ENCODE results near the gene CTDP1.

CTDP1 gene

GRCh38 chr18:79679552-79680099 is at the start of gene CTDP1:
Gene CTDP1, plus strand, starts transcription at chr18:79679803. Its CDS starts 145 bp downstream, at chr18:79679948.
- DNase-seq (ENCODE audit: low read depth), result peak; percentile 83

DNA sequence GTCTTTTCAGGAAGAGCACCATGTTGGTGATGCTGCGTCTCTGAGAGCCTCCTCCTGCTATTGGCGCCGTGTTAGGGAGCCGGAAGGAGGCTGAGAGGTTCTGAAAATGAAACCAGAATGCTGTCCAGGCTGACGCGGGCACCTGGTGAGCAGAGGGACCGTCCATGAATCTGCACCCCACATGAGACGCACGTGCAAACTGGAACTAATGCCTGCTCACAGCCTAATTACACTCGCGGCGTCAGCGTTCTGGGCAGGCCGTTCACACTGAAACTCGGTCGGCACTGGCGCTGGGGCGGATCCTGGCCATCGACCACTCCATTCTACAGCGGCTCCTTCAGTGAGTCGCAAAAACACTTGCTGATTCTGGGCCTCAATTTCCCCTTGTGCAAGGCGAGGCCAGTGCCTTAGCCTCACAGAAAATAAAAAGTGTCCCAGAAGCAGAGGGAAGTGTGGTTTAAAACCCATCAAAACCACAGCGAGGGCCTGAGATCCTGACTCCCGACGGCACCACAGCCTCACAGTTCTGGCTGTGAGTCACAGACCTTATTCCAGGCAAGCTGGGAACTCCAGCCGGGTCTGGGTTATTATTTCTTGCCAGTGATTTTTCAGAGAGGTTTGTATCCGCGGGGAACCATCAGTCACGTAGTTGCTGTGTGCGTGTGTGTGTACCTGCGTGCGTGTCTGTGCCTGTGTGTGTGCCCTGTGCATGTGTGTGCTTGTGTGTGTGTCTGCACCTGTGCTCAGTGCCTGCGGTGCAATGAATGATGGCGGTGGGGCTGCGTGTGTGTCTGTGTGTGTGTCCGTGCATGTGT is 49.1 kb upstream of the CTDP1 start:
- DNase-seq (ENCODE audit: low read depth), result no peak

GRCh38 chr18:79631096-79631507 is 48.5 kb upstream of the CTDP1 start:
- no peak for DNase-seq (ENCODE audit: low read depth)

- no peak for DNase-seq (ENCODE audit: low read depth)
Observed at GRCh38 chr18:79631761-79632446, 47.7 kb upstream of the CTDP1 start.

- no peak for DNase-seq (ENCODE audit: low read depth)
Observed at GRCh38 chr18:79632765-79633164, 46.8 kb upstream of the CTDP1 start.

DNA sequence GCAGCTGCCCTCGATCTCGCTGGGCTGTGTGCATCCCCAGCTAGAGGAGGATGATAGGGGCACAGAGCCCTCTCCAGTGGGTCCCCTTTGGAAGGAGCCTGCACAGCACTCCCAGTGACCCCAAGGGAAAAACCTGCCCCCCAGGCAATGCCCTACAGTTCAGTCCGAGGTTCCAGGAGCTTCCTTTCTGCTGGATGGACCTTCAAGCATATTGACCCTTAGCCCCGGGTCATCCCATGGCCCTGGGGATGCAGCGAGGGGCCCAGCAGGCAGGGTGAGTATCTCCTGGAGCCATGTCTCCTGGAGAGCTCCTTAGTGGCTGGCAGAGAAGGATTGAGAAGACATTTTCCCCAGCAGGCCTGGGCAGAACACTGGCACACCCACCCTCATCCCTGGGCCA is 45.4 kb upstream of the CTDP1 start:
- DNase-seq (ENCODE audit: low read depth), result no peak

DNA sequence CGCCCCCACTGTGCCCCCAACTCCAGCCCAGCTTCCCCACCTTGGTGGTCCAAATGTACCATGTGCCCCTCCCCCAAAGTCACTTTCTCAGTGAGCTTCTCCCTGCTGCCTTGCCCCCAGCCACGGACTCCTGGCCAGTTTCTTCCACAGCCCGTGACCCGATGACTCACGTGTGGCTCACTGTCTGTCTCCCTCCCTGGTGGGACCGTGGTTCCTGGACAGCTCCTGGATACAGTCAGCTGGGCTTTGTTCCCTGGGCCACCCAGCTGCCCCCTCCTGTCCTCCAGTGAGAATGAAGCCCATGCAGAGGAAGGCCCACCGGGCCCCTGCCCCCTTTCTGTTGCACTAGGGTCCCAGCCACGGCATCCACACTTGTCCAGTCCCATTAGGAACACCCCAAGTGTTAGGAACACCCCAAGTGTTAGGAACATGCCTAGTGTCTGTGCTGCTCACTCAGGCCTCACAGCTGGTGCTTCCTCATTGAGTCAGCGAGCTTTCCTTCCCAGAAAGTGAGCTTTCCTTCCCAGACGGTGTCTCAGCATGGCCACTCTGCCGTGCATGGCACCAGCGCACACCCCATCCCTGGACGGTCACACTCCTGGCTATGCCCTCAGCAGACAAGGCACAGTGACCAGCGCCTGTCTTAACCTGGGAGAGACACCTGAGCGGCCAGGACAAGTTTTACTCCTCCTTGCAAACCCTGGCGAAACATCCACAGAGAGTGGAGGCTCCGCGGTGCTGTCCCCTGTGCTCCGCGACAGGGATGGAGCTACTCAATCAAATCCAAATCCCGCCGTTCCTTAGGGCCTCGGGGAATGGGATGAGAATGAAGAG is 44.8 kb upstream of the CTDP1 start:
- DNase-seq (ENCODE audit: low read depth), result no peak

DNA sequence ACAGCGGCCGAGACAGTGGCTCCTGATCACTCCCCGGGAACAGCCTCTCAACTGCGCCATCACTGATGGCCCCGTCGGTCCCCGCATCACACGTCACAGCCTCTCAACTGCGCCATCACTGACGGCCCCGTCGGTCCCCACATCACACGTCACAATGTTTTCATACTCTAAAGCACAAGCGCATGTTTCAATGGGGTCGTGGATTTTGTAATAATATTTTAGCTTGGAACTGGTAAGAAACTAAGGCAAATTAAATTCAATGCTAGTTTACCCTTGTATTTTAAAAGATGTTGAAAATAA is 44.2 kb upstream of the CTDP1 start:
- no peak for DNase-seq (ENCODE audit: low read depth)

DNA sequence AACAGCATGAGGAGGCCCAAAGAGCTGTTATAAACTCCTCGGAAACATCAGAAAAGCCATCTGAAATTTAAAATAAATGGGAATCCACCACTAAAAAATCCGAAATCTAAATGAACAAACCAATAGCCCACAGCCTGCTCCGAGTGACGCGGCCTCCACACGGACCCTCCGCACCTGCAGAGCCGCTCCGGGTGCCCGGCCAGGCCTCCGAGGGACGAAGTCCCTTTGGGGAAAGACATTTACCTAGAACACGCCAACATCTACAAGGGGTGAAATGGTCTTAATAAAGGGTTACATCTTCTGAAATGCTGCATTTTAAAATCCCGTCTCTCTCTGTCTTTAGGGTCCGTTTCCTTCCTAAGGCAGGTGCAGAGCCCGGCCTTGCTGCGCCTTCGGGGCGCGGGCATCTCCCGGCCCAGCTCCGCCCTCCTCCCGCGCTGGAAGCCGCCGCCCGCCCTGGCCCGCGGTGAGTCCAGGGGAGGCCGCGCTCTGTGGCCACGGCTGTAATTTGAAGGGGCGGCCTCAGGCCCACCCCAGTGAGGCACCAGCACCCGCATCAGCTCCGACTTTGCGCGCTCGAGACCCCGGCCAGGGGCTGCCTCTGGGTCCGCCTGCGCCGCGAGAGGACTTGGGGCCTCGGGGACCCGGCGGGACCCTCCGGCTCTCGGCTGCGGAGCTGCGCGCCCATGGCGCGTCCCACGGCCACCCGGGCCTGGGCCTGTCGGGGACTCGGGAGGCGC is 42.3 kb upstream of the CTDP1 start:
- no peak for DNase-seq (ENCODE audit: low read depth)

DNA sequence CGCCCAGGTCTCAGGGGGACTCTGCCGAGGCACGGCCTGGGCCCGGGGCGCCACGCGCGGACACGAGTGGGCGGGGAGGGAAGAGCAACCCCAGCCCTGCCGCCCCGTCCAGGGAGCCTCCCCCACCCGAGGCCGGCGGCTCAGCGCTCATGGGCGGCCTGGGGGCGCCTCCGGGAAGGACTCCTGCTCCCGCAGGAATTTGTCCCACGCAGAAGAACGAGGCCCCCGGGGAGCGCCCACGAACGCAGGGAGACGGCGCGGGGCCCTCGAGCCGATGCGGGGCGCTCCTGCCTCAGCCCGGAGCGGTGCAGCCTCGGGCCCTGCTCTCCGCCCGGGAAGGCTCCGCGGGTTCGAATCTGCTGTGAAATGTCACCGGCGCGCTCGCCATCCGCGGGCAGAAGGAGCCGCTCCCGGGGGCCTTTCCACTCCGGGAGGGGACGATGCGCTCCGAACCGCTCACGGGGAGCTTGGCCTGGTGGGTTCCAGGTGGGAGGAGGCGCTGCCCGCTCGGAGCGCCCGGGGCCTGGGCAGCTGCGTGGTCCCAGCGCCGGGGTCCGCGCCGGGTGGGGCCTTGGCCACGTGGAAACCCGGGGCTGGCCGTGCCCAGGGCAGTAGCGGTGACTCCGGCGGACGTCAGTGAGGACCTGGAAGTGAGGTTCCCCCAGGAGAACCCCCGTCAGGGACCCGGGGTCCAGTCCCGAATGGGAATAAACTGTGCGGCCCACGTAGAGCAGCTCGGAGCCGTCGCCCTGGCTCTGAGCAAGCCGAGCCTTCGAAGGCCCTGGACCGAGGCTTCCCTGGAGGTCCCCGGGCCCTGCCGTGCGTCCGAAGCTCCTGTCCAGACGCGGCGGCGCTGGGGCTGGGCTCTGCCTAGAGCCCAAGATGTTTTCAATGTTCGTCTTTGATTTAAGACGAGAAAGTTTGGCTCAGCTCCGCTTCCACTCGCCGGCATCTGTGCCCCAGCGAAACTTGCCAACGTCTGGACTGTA is 41.4 kb upstream of the CTDP1 start:
- no peak for DNase-seq (ENCODE audit: low read depth)

- no peak for DNase-seq (ENCODE audit: low read depth)
Observed at GRCh38 chr18:79639072-79639829, 40.4 kb upstream of the CTDP1 start.

DNA sequence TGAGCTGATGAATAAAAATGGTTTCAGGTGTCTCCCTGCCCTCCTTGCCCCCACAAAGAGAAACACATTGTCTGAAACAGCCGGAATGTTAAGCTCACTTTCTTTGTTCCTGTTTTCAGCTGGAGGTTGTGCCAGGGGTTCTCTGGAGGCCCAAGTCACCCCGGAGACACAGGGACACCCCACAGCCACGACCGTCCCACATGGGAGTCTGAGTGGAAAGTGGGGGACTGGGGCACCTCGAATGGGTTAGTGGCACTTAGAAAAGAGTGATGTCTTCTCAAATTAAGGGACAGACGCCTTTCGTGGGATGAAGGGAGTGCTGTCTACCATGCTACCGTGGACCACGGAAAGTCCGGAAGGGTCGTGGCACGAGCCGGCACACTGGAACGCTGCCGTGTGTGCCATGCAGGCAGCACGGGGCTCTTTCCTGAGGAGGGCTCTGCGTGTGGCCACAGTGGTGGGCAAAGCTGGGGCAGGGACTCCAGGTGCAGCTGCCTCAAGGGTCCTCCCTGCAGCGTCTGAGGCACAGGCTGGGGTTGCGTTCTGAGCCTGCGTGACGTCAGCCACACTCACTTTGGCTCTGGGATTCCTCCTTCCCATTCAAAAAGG is 39.4 kb upstream of the CTDP1 start:
- no peak for DNase-seq (ENCODE audit: low read depth)

GRCh38 chr18:79640875-79641274 is 38.7 kb upstream of the CTDP1 start:
- no peak for DNase-seq (ENCODE audit: low read depth)

GRCh38 chr18:79641722-79642497 is 37.7 kb upstream of the CTDP1 start:
- no peak for DNase-seq (ENCODE audit: low read depth)

GRCh38 chr18:79642626-79643025 is 37.0 kb upstream of the CTDP1 start:
- no peak for DNase-seq (ENCODE audit: low read depth)

- no peak for DNase-seq (ENCODE audit: low read depth)
Observed at GRCh38 chr18:79643054-79643984, 36.3 kb upstream of the CTDP1 start.

- DNase-seq (ENCODE audit: low read depth), result peak; percentile 55
Observed at GRCh38 chr18:79644006-79644665, 35.5 kb upstream of the CTDP1 start.

All from stimulated activated CD8-positive, alpha-beta memory T cell treated with anti-CD3 and anti-CD28 coated beads, Interleukin-4, amount 100 ng/mL, for 24 hours (primary cell).